GM18499 (cell line): Measurements from ENCODE around the gene MRC2.
"Not testable (repeated sequence)": the region's sequence is repeated elsewhere in the genome, so short reads cannot be mapped to it uniquely, and the experiment has no call there.

Experiments used
- ATAC-seq: cut with Tn5 transposase; IDR thresholded peaks from one replicate; pipeline ENCODE4 v1.9.1; 2021; ENCODE audit warnings: moderate number of reproducible peaks; ENCODE audit not compliant: insufficient read depth, unreplicated experiment

MRC2 gene

GRCh38 chr17:62695093-62695738 is 67.7 kb downstream of the MRC2 start:
- not testable (repeated sequence) for ATAC-seq

GRCh38 chr17:62696256-62696655 is 68.8 kb downstream of the MRC2 start:
- no peak for ATAC-seq

GRCh38 chr17:62696726-62697490 is 69.4 kb downstream of the MRC2 start:
- ATAC-seq: no peak

GRCh38 chr17:62698459-62698858 is 71.0 kb downstream of the MRC2 start:
- ATAC-seq: not testable (repeated sequence)

GRCh38 chr17:62700964-62701705 is 73.7 kb downstream of the MRC2 start:
- ATAC-seq: no peak

- ATAC-seq: no peak
Observed at GRCh38 chr17:62701706-62702085, 74.2 kb downstream of the MRC2 start.

GRCh38 chr17:62702746-62703260 is 75.3 kb downstream of the MRC2 start:
- no peak for ATAC-seq

GRCh38 chr17:62703261-62703775 is 75.8 kb downstream of the MRC2 start:
- ATAC-seq: no peak

GRCh38 chr17:62703776-62704380 is 76.4 kb downstream of the MRC2 start:
- ATAC-seq: no peak

GRCh38 chr17:62704381-62704971 is 77.0 kb downstream of the MRC2 start:
- ATAC-seq: no peak

GRCh38 chr17:62705156-62705777 is 77.8 kb downstream of the MRC2 start:
- no peak for ATAC-seq

- ATAC-seq: no peak
Observed at GRCh38 chr17:62705778-62706597, 78.5 kb downstream of the MRC2 start.

- no peak for ATAC-seq
Observed at GRCh38 chr17:62706598-62707424, 79.3 kb downstream of the MRC2 start.

- ATAC-seq: no peak
Observed at GRCh38 chr17:62707425-62707739, 79.9 kb downstream of the MRC2 start.

GRCh38 chr17:62708587-62708986 is 81.1 kb downstream of the MRC2 start:
- ATAC-seq: no peak

- no peak for ATAC-seq
Observed at GRCh38 chr17:62712171-62712581, 84.7 kb downstream of the MRC2 start.

- no peak for ATAC-seq
Observed at GRCh38 chr17:62713086-62713881, 85.8 kb downstream of the MRC2 start.
